Amygdala (tissue), 56 donors: ENCODE measurements around the gene TM4SF20.
"Not testable (repeated sequence)": the region's sequence is repeated elsewhere in the genome, so short reads cannot be mapped to it uniquely, and the experiment has no call there.

ENCODE experiments used
- DNase-seq, 56 donors: peaks; one replicate each; lab custom pipeline; 2025; lab: John Stamatoyannopoulos, UW

Gene TM4SF20

GRCh38 chr2:227401550-227401949 is 22.4 kb upstream of the TM4SF20 start:
- no peak for DNase-seq

GRCh38 chr2:227398684-227399670 is 19.9 kb upstream of the TM4SF20 start:
- no peak for DNase-seq

GRCh38 chr2:227397562-227397961 is 18.5 kb upstream of the TM4SF20 start:
- DNase-seq: no peak

DNA sequence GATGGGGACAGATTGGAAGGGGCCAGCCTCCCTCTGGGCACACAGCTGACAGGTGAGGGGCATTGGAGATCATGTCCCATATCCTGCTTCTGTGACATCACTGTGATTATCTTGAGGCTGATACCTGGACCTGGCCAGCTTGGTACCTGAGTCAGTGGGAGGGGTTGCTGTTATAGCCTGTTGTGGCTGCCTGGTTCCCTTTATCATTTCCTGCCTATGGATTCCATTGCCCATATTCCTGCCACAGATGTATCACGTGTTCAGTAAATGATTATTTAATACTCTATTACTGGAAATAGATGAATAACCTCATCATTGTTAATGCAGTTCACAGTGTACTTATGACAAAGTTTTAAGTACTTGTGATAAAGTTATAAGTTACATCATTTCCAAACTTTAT is 16.4 kb upstream of the TM4SF20 start:
- no peak for DNase-seq

- DNase-seq: no peak
Measured at GRCh38 chr2:227394401-227394800, 15.3 kb upstream of the TM4SF20 start.

- DNase-seq: no peak
Measured at GRCh38 chr2:227390468-227391256, 11.6 kb upstream of the TM4SF20 start.

GRCh38 chr2:227389661-227390060 is 10.6 kb upstream of the TM4SF20 start:
- no peak for DNase-seq

GRCh38 chr2:227389231-227389630 is 10.1 kb upstream of the TM4SF20 start:
- no peak for DNase-seq

DNA sequence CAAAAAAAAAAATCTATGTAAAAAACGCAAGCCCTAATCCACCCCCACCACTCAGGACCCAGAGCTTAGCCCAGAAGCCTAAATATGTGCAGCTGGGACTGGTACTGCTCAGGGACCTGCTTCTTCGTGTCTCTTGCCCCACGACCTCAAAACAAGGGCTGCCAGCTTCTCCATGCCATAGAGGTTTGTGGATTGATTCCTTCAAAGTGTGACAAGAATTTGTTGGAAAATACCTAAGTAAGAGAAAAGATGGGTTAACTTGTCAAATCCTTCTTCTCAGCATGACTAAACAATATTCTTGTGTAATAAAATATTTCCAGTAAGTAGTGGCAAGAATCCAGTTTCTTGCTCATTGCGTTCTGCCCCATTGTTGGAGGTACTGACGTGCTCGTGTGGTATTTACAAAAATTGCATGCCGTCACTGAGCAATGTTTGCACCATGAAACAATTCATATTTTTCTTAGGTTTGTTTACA is 9.5 kb upstream of the TM4SF20 start:
- DNase-seq: no peak

- DNase-seq: not testable (repeated sequence)
Measured at GRCh38 chr2:227387583-227387982, 8.5 kb upstream of the TM4SF20 start, which contains the start of gene SCYGR1. SCYGR1 (minus strand) TSS chr2:227387949; CDS start chr2:227387949, 0 bp downstream.

DNA sequence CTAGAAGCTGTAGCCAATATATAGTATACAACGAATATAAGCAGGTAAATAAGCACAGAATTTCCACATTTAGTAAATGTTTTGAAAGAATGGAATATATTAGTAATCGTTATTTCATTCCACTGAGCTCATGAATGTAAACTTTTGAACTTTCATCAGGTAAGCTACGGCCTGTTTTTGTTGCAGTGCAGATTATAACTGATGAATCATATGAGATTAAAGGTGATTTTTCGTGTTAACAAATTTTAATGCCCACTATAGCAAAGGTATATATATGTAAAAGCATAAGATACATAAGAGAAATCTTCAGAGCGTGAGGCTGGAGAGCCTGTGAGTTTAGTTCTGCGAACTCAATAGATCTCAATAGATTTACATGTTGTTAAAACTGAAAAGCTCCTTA is 7.5 kb upstream of the TM4SF20 start:
- no peak for DNase-seq

DNA sequence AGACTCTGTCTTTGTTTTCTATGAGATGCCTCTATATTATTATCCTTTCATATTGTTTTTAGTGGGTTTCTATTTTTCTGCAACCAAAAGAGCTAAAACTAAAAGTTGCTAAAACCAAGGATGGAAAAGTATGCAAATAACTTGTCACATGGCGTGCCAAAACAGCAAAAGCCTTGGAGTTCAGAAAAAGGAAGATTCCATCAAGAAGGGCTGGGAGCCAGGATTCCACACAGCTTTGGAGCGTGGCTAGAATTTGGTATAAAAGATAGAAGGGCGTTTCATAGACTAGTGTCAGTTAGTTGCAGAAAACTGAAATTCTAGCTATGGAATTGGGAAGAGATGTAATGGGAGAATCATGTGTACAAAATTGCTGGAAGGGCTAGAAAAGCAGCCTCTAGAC is 4.6 kb upstream of the TM4SF20 start:
- no peak for DNase-seq

GRCh38 chr2:227382241-227382835 is 3.2 kb upstream of the TM4SF20 start:
- DNase-seq: not testable (repeated sequence)

DNA sequence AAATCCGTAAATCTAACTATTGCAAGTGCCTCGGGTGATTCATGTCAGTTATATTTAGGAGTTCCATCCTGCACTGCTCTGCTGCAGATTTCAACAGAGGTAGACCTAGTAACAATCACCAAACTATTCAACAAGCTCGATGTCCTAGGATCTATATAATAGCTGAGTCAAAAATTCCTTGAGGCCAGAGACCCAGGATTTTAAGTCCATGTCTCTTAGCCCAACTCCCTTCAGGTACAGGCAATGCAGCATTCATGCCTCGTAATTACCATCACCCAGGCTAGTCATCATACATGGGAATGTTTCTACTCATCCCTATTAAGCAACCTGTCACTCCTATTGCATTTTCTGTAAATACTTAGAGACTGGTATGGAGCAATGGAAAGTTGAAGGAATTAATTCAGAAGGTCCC is 729 bp downstream of the TM4SF20 start:
- DNase-seq: no peak

- no peak for DNase-seq
Measured at GRCh38 chr2:227377467-227378351, 1.4 kb downstream of the TM4SF20 start.

DNA sequence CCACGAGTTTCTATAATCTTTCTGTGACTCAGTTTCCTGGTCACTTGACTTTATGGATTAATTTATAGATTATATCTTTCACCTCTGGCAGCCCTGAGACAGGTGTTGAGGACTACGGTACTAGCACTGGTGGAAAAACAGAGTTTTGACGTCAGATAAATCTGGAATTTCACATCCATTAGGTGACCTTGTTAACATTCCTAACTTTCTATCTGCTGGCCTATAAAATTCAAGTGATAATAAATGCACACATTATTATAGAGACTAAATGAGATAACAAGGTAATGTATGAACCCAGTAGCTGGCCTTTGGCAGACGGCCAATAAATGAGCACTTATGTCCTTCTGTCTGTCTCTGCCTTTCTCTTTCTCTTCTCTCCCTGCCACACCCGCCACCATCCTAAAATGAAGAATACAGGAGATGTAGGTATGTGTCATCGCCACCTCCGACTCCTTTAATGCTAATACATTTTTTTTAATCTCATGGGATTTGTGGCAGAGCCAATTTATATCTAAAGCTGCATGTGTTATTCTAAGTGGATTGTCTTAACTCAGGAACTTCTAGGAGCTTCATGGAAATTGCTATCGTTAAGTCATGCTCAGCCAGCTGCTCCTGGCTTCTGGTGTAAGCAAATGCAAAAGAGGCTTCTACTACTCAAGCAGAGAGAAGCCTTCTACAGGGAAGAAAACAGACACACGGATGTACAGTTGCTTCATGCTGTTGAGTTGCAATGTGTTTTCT is 2.3 kb downstream of the TM4SF20 start:
- peak in 2 of 56 donors; percentile 12 to 38 for DNase-seq

- no peak for DNase-seq
Measured at GRCh38 chr2:227374158-227374557, 4.9 kb downstream of the TM4SF20 start.

DNA sequence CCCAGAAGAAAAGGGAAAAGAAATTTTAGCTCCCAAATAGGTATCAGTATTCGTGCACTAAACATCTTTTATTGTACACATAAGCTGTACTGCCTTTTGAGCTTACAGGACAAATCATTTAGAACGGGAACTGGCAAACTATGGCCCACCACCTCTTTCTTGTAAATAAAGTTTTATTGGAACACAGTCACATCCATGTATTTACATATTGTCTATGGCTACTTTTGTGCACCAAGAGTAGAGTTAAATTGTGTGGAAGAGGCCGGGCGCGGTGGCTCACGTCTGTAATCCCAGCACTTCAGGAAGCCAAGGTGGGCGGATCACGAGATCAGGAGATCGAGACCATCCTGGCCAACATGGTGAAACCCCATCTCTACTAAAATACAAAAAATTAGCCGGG is 5.7 kb downstream of the TM4SF20 start:
- DNase-seq: no peak

DNA sequence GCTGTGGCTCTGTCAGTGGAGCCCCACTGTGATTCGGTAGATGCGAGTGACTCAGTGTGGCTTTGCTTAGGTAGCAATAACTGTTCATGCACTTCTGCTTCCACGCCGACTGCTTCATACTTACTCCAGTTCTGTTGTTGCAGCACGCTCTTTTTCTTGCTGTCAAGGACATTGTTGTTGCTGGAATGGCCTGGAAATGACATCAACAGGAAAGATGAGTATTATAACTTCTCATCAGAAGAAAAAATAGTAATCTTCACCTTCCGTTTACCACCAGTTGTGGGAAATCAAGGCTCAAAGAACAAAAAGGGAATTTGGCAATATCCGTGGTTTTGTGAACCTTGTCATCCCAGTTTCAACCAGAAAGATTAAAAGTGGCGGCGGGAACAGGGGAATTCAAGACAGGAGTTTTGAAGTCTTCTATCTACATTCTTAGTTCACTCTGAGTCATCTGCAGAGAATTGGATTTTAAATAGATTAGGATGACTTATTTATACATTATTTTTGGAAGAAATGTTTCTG is 8.3 kb downstream of the TM4SF20 start:
- no peak for DNase-seq
